NCI-H128 (cell line): ENCODE measurements around the gene MEGF11.

ENCODE experiments used
- DNase-seq: peaks from one replicate; lab custom pipeline; 2025; ENCODE audit not compliant: unreplicated experiment; lab: John Stamatoyannopoulos, UW

Gene MEGF11

GRCh38 chr15:65925338-65925737 is 328.2 kb downstream of the MEGF11 start:
- no peak for DNase-seq

- no peak for DNase-seq
Measured at GRCh38 chr15:65924004-65924403, 329.5 kb downstream of the MEGF11 start.

- DNase-seq: no peak
Measured at GRCh38 chr15:65923264-65923663, 330.3 kb downstream of the MEGF11 start.

- DNase-seq: no peak
Measured at GRCh38 chr15:65922621-65923020, 330.9 kb downstream of the MEGF11 start.

GRCh38 chr15:65921780-65922179 is 331.8 kb downstream of the MEGF11 start:
- DNase-seq: no peak

GRCh38 chr15:65920825-65921309 is 332.7 kb downstream of the MEGF11 start:
- no peak for DNase-seq

- DNase-seq: no peak
Measured at GRCh38 chr15:65920121-65920520, 333.4 kb downstream of the MEGF11 start.

GRCh38 chr15:65919353-65919752 is 334.2 kb downstream of the MEGF11 start:
- no peak for DNase-seq

- DNase-seq: no peak
Measured at GRCh38 chr15:65918945-65919344, 334.6 kb downstream of the MEGF11 start.

- DNase-seq: no peak
Measured at GRCh38 chr15:65918357-65918920, 335.1 kb downstream of the MEGF11 start.

- DNase-seq: no peak
Measured at GRCh38 chr15:65917936-65918335, 335.6 kb downstream of the MEGF11 start.

GRCh38 chr15:65917407-65917756 is 336.2 kb downstream of the MEGF11 start:
- DNase-seq: no peak

- no peak for DNase-seq
Measured at GRCh38 chr15:65916664-65917406, 336.7 kb downstream of the MEGF11 start.

- DNase-seq: no peak
Measured at GRCh38 chr15:65916041-65916663, 337.4 kb downstream of the MEGF11 start.

- DNase-seq: no peak
Measured at GRCh38 chr15:65914981-65915925, 338.3 kb downstream of the MEGF11 start.

- no peak for DNase-seq
Measured at GRCh38 chr15:65914386-65914785, 339.2 kb downstream of the MEGF11 start.

GRCh38 chr15:65913631-65914199 is 339.8 kb downstream of the MEGF11 start:
- no peak for DNase-seq

GRCh38 chr15:65912235-65912634 is 341.3 kb downstream of the MEGF11 start:
- DNase-seq: no peak

- no peak for DNase-seq
Measured at GRCh38 chr15:65910341-65910740, 343.2 kb downstream of the MEGF11 start.

- DNase-seq: no peak
Measured at GRCh38 chr15:65909831-65910230, 343.7 kb downstream of the MEGF11 start.

GRCh38 chr15:65908876-65909275 is 344.7 kb downstream of the MEGF11 start:
- DNase-seq: no peak
